Effector CD4-positive, alpha-beta T cell (primary cell): ENCODE measurements around the gene SST.

Experiments used
- DNase-seq: peaks from one replicate; pipeline ENCODE4 v3.0.0-alpha.2; 2020

The SST gene

DNA sequence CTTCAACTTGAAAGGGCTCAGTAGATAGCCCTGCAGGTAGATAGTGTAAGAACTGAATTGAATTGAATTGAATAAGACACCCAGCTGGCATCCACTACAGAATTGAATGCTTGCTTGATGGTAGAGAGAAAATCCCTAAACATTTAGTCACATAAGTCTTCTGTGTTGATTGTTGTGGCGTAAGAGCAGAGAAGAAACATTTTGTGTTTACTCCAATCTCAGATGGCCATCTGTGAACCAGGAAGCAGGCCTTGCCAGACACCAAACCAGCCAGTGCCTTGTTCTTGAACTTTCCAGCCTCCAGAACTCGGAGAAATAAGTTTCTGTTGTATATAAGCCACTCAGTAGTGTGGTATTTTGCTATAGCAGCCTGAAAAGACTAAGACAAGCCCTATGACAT is 43.6 kb downstream of the SST start:
- DNase-seq = no peak

DNA sequence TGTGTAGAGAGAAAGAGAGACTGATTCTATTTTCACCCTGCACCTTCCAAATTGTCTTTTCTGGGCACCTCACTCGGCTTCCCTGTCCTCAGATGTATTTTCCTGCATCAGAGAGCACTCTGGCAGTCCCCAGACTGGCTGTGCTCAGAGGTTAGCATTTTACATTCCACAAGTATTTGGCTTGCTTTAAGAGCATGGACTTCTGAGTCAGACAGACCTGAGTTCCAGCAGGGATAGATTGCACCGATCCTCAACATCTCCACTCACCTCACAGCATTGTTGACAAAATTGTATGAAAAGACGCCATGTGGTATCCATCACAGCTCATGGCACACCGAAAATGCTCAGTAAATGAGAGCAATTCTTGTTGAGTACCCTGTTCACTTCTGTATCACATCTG is 45.6 kb downstream of the SST start:
- no peak for DNase-seq

DNA sequence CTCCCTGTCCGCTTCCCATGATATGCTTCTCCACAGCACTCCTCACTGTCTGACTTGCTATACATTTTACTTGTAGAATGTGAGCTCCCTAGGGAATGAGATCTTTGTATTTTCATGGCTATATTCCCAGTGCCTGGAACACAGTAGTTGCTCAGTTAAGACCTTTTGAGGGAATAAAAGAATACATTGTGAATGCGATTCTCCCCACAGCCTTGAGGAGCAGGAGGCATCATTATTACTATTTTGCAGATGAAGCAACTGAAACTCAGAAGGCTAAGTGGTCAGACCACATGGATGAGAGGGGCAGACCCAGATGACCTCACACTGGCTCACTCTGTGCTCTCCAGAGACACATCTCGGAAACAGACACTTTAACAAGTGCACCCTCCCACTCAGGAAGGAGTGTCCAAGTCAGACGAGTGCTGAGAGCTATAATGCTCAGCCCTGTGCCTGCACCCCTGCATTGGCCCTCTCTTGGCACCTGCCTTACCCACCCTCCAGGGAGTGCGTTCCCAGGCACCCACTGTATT is 46.8 kb downstream of the SST start:
- no peak for DNase-seq

DNA sequence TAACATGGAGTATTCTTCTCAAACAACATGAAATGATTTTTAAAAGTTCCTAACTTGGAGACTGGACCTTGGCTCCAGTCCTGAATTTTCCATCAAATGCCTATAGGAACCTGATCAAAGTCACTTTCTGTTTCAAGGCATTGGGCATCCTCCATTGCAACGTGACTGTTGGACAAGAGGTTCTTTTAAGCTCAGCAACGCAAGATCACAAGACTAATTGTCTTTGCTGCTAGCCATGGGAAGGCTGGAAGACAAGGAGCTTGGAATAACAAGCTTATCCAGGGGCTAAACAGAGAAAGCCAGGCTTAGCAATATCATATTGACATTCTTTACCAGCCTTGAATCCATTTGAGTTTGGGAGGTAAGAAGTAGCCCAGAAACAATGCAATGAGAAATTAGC is 48.3 kb downstream of the SST start:
- no peak for DNase-seq

DNA sequence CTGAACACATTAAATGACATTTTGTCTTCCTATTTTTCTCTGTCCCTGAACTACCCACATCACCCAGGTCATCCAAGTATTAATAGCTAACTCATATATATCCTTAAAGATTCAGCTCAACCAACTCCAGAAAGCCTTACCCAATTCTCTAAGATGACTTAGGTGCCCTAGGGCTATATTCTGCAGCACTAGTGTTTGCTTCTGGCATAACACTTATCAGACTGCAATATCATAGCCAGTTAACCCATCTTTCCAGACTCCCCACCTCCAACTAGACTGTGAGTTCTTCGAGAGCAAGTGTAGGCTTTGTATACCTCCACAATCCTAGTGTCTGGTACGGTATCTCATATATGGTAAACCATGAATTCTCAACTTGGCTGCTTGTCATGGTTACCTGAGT is 50.7 kb downstream of the SST start:
- no peak for DNase-seq
